Trophoblast cell (in vitro differentiated cells and primary cell): Measurements from ENCODE around the gene EEA1.

Source experiments
- DNase-seq, 2 donors: peaks; one replicate each; pipeline ENCODE4 v3.0.0-alpha.2; 2016
- H2AFZ ChIP-seq: 2 replicates; pipeline ENCODE4 v1.6.1; 2013; ENCODE audit warnings: low read length, moderate library complexity, mild to moderate bottlenecking; ENCODE audit not compliant: insufficient read depth, poor library complexity
- H2AK5ac ChIP-seq: 2 replicates; pipeline ENCODE4 v1.6.1; 2013; ENCODE audit warnings: mild to moderate bottlenecking, low read length
- H2BK120ac ChIP-seq: 2 replicates; pipeline ENCODE4 v1.6.1; 2013; ENCODE audit warnings: low read length, mild to moderate bottlenecking, moderate library complexity; ENCODE audit not compliant: insufficient read depth, poor library complexity
- H2BK12ac ChIP-seq: 2 replicates; pipeline ENCODE4 v1.6.1; 2013; ENCODE audit warnings: mild to moderate bottlenecking, low read length, moderate library complexity
- H2BK5ac ChIP-seq: 2 replicates; pipeline ENCODE4 v1.6.1; 2013; ENCODE audit warnings: low read length, low read depth, moderate library complexity, mild to moderate bottlenecking; ENCODE audit not compliant: poor library complexity
- H3K14ac ChIP-seq: 2 replicates; pipeline ENCODE4 v1.6.1; 2013; ENCODE audit warnings: mild to moderate bottlenecking, low read length
- H3K18ac ChIP-seq: 2 replicates; pipeline ENCODE4 v1.6.1; 2013; ENCODE audit warnings: mild to moderate bottlenecking, low read length
- H3K23ac ChIP-seq: 2 replicates; pipeline ENCODE4 v1.6.1; 2013; ENCODE audit warnings: low read length
- H3K27ac ChIP-seq: 2 replicates; pipeline ENCODE4 v1.5.1; 2013; ENCODE audit warnings: low read depth, mild to moderate bottlenecking, inconsistent platforms, low read length, moderate library complexity
- H3K27me3 ChIP-seq: 2 replicates; pipeline ENCODE4 v1.6.1; 2013; ENCODE audit warnings: inconsistent platforms, mild to moderate bottlenecking, low read length, moderate library complexity; ENCODE audit not compliant: insufficient read depth
- H3K36me3 ChIP-seq, 2 experiments: 1 replicate in 1 of 2; 2 replicates in 1 of 2; pipeline ENCODE4 v1.6.1; 2013; ENCODE audit warnings: low read length in 2 of 2, mild to moderate bottlenecking in 2 of 2, moderate library complexity in 1 of 2; ENCODE audit not compliant: insufficient read depth in 2 of 2, control insufficient read depth in 1 of 2
- H3K4ac ChIP-seq: 2 replicates; pipeline ENCODE4 v1.6.1; 2013; ENCODE audit warnings: low read depth, mild to moderate bottlenecking, low read length, moderate library complexity
- H3K4me1 ChIP-seq, 2 experiments: 1 replicate in 1 of 2; 2 replicates in 1 of 2; pipeline ENCODE4 v1.6.1; 2013; ENCODE audit warnings: low read length in 2 of 2, mild to moderate bottlenecking in 2 of 2, moderate library complexity in 1 of 2; ENCODE audit not compliant: insufficient read depth in 2 of 2, control insufficient read depth in 1 of 2
- H3K4me2 ChIP-seq: 2 replicates; pipeline ENCODE4 v1.6.1; 2013; ENCODE audit warnings: inconsistent platforms, mild to moderate bottlenecking, low read length, moderate library complexity
- H3K4me3 ChIP-seq: 2 replicates; pipeline ENCODE4 v1.5.1; 2013; ENCODE audit warnings: mild to moderate bottlenecking, low read depth, low read length, inconsistent platforms
- H3K79me1 ChIP-seq: one replicate; pipeline ENCODE4 v1.6.1; 2013; ENCODE audit warnings: low read length
- H3K79me2 ChIP-seq: 2 replicates; pipeline ENCODE4 v1.6.1; 2013; ENCODE audit warnings: low read length, mild to moderate bottlenecking; ENCODE audit not compliant: control insufficient read depth, insufficient read depth, poor library complexity
- H3K9ac ChIP-seq: 2 replicates; pipeline ENCODE4 v1.6.1; 2013; ENCODE audit warnings: mild to moderate bottlenecking, low read length
- H3K9me3 ChIP-seq: 2 replicates; pipeline ENCODE4 v1.6.1; 2013; ENCODE audit warnings: low read depth, mild to moderate bottlenecking, control low read depth, inconsistent platforms, low read length; ENCODE audit not compliant: insufficient read depth
- H4K12ac ChIP-seq: 2 replicates; pipeline ENCODE4 v1.6.1; 2013; ENCODE audit warnings: low read depth, mild to moderate bottlenecking, low read length, moderate library complexity
- H4K8ac ChIP-seq: 2 replicates; pipeline ENCODE4 v1.6.1; 2013; ENCODE audit warnings: low read depth, mild to moderate bottlenecking, low read length, moderate library complexity
- H4K91ac ChIP-seq: one replicate; pipeline ENCODE4 v1.6.1; 2013; ENCODE audit warnings: low read depth, mild to moderate bottlenecking, low read length, moderate library complexity
- WGBS: extraction: QIAGEN DNeasy Blood & Tissue Kit; methylation state at CpG from one replicate; pipeline ENCODE4 v1.1.7; 2013; ENCODE audit warnings: missing lambda C conversion rate; ENCODE audit not compliant: insufficient read length, insufficient coverage; ENCODE audit errors: extremely low coverage; 5-methylcytosine and 5-hydroxymethylcytosine counted together

EEA1 gene

DNA sequence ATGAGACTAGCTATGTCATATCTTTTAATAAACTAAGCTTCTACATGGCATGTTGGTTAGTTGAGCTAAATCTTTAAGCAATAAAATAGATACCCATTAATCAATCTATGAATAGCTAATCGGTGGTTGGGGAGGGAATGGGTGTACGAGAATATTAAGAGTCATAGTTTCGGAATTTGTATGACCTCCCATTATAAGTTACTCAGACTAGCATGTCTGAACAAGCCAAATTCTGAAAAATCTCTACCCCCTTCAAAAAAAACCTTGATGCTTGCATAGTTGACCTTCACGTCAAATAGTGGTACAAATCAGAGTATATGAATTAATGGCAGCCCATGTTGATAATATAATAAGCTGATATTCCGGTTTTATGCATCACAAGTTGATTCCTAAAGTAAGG is 166.3 kb downstream of the EEA1 start:
- Histone ChIP-seq H2BK12ac (no peak overlapping the region), H3K4me1 (peaks cover 2 to 3% of the 10 kb centered on the region in 2 experiments), H3K36me3 (no peaks in the 10 kb centered on the region), H3K27me3 (no peaks in the 10 kb centered on the region), H3K27ac (no peak overlapping the region), H2AFZ (no peak overlapping the region), H3K18ac (no peak overlapping the region), H2AK5ac (no peak overlapping the region), H3K14ac (no peak overlapping the region), H4K91ac (no peak overlapping the region), H3K9me3 (no peaks in the 10 kb centered on the region), H2BK5ac (no peak overlapping the region), H3K4me3 (no peak overlapping the region), H4K12ac (no peak overlapping the region), H3K79me2 (no peaks in the 10 kb centered on the region), H3K9ac (no peak overlapping the region), H3K4ac (no peak overlapping the region), H2BK120ac (no peak overlapping the region), H4K8ac (no peak overlapping the region), H3K23ac (no peak overlapping the region), H3K4me2 (no peak overlapping the region), H3K79me1 (no peaks in the 10 kb centered on the region)
- DNase-seq = no peak
- WGBS = no CpG with 5 or more reads among the region's 5 CpGs

DNA sequence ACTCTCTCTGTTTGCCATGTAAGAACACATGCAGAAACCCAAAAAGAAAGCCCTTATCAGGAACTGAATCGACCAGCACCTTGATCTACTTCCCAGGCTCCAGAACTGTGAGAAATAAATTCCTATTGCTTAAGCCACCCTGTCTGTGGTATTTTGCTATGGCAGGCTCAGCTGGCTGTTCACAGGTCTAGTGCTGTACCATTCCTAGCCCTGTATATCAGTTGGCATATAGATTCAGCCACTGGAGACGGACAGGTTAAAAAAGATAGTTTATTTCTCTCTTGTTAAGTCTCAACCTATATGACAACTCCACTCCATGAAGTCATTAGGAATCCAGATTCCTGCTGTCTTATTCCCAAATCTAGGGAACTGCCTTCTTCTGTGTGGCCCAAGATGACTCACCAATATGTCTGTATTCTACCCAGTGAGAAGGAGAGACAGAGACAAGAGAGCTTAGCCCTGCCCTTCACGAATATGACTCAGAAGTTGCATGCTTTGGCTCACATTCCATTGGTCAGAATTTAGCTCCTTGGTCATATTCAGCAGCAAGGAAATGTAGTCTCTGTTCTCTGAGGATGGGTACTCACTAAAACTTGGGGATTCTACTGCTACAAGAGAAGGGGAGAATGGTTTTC is 169.3 kb downstream of the EEA1 start:
- Histone ChIP-seq H3K14ac (no peak overlapping the region), H4K12ac (no peak overlapping the region), H3K27me3 (no peaks in the 10 kb centered on the region), H2BK5ac (no peak overlapping the region), H3K4me1 (peaks cover 2 to 3% of the 10 kb centered on the region in 2 experiments), H3K36me3 (no peaks in the 10 kb centered on the region), H2BK120ac (no peak overlapping the region), H2AK5ac (no peak overlapping the region), H2BK12ac (no peak overlapping the region), H3K23ac (no peak overlapping the region), H3K79me1 (no peaks in the 10 kb centered on the region), H3K18ac (no peak overlapping the region), H3K79me2 (no peaks in the 10 kb centered on the region), H3K9me3 (no peaks in the 10 kb centered on the region), H3K9ac (no peak overlapping the region), H3K4me3 (no peak overlapping the region), H2AFZ (no peak overlapping the region), H3K27ac (no peak overlapping the region), H4K91ac (no peak overlapping the region), H3K4ac (no peak overlapping the region), H3K4me2 (no peak overlapping the region), H4K8ac (no peak overlapping the region)
- DNase-seq = peak; percentile 80 to 87
- no CpG with 5 or more reads among the region's 3 CpGs for WGBS

DNA sequence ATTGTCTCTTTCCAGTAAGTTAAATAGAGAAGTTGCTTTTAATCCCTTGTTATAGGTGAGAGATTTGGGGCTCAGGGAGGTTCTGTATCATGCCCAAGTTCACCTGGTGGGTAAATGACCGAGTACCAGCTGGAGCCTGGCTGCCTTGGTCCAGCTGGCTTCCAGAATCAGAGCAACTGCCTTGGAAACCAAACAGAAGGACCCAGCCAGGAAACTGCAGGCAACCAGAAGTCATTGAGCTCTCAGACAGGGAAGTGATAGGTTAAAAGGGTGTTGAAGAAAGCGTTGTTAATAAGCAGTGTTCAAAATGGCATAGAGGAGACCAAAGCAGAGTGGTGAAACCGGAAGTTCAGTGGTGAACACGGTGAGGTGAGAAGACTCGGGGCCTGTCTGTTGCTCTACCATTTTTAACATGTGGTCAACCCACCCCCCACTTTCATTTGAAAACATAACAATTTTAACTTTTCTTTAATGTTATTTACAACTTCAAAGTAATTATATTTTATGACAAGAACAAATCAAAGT is 171.4 kb downstream of the EEA1 start:
- Histone ChIP-seq H3K36me3 (no peaks in the 10 kb centered on the region), H3K4ac (no peak overlapping the region), H3K4me1 (peaks cover 2 to 3% of the 10 kb centered on the region in 2 experiments), H3K79me1 (no peaks in the 10 kb centered on the region), H4K91ac (no peak overlapping the region), H3K23ac (no peak overlapping the region), H3K9ac (no peak overlapping the region), H2AK5ac (no peak overlapping the region), H3K79me2 (no peaks in the 10 kb centered on the region), H3K9me3 (no peaks in the 10 kb centered on the region), H3K18ac (no peak overlapping the region), H3K4me3 (no peak overlapping the region), H2BK120ac (no peak overlapping the region), H2AFZ (no peak overlapping the region), H3K14ac (no peak overlapping the region), H4K12ac (no peak overlapping the region), H3K27ac (no peak overlapping the region), H3K27me3 (no peaks in the 10 kb centered on the region), H2BK12ac (no peak overlapping the region), H4K8ac (no peak overlapping the region), H2BK5ac (no peak overlapping the region), H3K4me2 (no peak overlapping the region)
- no CpG with 5 or more reads among the region's 5 CpGs for WGBS
- DNase-seq = no peak

DNA sequence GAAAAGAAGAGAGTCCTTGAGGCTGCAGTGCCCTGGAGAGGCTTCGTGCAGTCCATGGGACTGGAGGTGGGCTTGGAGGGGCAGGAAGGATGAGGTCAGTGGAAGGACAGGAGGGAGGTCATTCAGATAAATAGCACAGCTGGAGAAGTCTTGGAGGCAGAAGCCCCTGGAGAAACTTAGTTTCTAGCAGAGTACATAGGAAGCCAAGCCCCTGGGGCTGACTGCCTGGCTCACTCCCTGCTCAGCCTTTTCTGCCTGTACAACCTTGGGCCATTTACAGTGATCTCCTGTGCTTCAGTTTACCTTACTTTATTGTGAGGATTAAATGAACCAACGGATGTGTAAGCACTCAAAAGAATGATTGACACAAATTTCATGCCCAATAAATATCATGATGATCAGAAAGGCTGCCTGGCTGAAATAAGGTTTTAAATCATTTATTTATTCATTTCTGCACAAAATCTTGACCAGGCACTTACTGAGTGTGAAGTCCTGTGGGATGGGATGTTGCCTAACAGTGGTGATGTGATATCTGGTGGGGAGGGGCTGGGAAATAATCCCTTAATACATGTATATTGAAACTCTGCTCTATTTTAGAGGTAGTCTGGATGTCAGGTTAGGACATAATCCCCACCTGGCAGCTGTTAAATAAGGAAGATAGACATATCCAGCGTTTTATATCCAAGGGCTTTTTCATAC is 172.0 kb downstream of the EEA1 start:
- H3K4me2 ChIP-seq = no peak overlapping the region
- DNase-seq = no peak
- no peak overlapping the region for H4K12ac ChIP-seq
- H3K4ac ChIP-seq = no peak overlapping the region
- H2BK5ac ChIP-seq = no peak overlapping the region
- H3K79me2 ChIP-seq = no peaks in the 10 kb centered on the region
- no peak overlapping the region for H3K18ac ChIP-seq
- WGBS = no CpG with 5 or more reads among the region's 3 CpGs
- no peak overlapping the region for H4K91ac ChIP-seq
- H2BK12ac ChIP-seq = no peak overlapping the region
- no peak overlapping the region for H3K4me3 ChIP-seq
- H3K36me3 ChIP-seq = no peaks in the 10 kb centered on the region
- H3K9ac ChIP-seq = no peak overlapping the region
- H4K8ac ChIP-seq = no peak overlapping the region
- no peak overlapping the region for H3K23ac ChIP-seq
- no peak overlapping the region for H3K14ac ChIP-seq
- no peak overlapping the region for H3K27ac ChIP-seq
- H3K9me3 ChIP-seq = no peaks in the 10 kb centered on the region
- peaks cover 2 to 3% of the 10 kb centered on the region in 2 experiments for H3K4me1 ChIP-seq
- no peak overlapping the region for H2AK5ac ChIP-seq
- H3K27me3 ChIP-seq = no peaks in the 10 kb centered on the region
- no peaks in the 10 kb centered on the region for H3K79me1 ChIP-seq
- no peak overlapping the region for H2BK120ac ChIP-seq
- no peak overlapping the region for H2AFZ ChIP-seq
